Fibroblast of skin of right quadriceps (primary cell): Measurements from ENCODE around the gene KAT6B.
"Not testable (repeated sequence)": the region's sequence is repeated elsewhere in the genome, so short reads cannot be mapped to it uniquely, and the experiment has no call there.

Source experiments
- DNase-seq: peaks from one replicate; pipeline ENCODE4 v3.0.0-alpha.2; 2013

KAT6B gene

GRCh38 chr10:75049316-75050148, 223.1 kb downstream of the KAT6B start:
- DNase-seq = no peak

- no peak for DNase-seq
These were observed 223.9 kb downstream of the KAT6B start for GRCh38 chr10:75050149-75050919.

- no peak for DNase-seq
These were observed 224.9 kb downstream of the KAT6B start for GRCh38 chr10:75051308-75051707.

- not testable (repeated sequence) for DNase-seq
These were observed 229.6 kb downstream of the KAT6B start for GRCh38 chr10:75055896-75056406.

GRCh38 chr10:75057680-75058079, 231.3 kb downstream of the KAT6B start:
- DNase-seq = no peak

GRCh38 chr10:75058161-75058560, 231.8 kb downstream of the KAT6B start:
- peak; percentile 32 for DNase-seq

- DNase-seq = no peak
These were observed 235.5 kb downstream of the KAT6B start for GRCh38 chr10:75061709-75062505.

- DNase-seq = peak; percentile 88
These were observed 236.3 kb downstream of the KAT6B start for GRCh38 chr10:75062506-75063299.

GRCh38 chr10:75063461-75064230, 237.2 kb downstream of the KAT6B start:
- no peak for DNase-seq

- no peak for DNase-seq
These were observed 238.7 kb downstream of the KAT6B start for GRCh38 chr10:75065076-75065475.

- DNase-seq = no peak
These were observed 239.9 kb downstream of the KAT6B start for GRCh38 chr10:75066271-75066670.

- DNase-seq = no peak
These were observed 240.9 kb downstream of the KAT6B start for GRCh38 chr10:75067272-75067671.

- DNase-seq = no peak
These were observed 242.1 kb downstream of the KAT6B start for GRCh38 chr10:75068523-75068922.

- no peak for DNase-seq
These were observed 244.1 kb downstream of the KAT6B start for GRCh38 chr10:75070476-75070875.

- peak; percentile 43 for DNase-seq
These were observed 244.6 kb downstream of the KAT6B start for GRCh38 chr10:75070961-75071428.

- no peak for DNase-seq
These were observed 245.4 kb downstream of the KAT6B start for GRCh38 chr10:75071756-75072155.

GRCh38 chr10:75072727-75073126, 246.3 kb downstream of the KAT6B start:
- no peak for DNase-seq

GRCh38 chr10:75073442-75073841, 247.0 kb downstream of the KAT6B start:
- no peak for DNase-seq

GRCh38 chr10:75074711-75075445, 248.5 kb downstream of the KAT6B start:
- no peak for DNase-seq

GRCh38 chr10:75076348-75076747, 249.9 kb downstream of the KAT6B start:
- DNase-seq = no peak
